ENCODE data around the gene NDUFS6.

DNA sequence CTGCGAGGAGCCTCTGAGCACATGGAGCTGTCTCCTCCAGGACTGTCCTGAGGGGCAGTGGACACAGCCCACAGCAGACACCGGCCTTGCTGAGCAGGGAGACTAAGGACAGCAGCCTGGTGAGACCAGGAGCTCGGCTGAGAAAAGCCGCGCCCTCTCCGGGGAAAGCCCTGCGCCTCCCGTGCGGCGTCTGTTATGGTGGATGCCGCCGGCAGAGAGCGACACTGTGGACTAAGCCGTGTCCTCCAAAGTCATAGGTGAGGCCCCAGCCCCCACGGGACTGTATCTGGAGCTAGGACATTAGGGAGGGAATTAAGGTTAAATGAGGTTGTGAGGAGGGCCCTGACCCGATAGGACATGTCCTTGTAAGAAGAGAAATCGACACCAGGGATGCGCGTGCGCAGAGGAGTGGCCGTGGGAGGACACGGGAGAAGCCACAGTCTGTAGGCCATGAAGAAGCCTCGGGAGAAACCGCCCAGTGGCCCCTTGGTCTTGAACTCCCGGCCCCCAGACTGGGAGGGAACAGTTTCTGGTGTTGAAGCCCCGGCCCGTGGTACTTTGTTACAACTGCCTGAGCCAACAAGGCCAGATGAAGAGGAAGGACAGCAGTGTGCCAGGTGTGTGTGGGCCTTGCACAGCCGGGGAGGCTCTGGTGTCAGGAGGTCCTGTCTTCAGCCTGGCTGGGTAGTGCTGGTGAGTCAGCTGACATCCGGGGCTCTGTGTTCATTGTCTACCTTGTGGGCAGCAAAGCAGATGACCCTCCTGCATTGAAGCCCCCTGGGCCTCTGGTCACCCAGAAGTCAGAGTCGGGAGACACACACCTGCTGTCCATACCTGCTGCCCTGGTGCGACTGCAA, 23.7 kb upstream of the NDUFS6 start:
- no peak for TF ChIP-seq EP300 (IDR thresholded peaks at IDR 0.05)
- TF ChIP-seq POLR2A (IDR thresholded peaks at IDR 0.05): no peak
